VCaP (cell line): ENCODE measurements around the gene PEAK1.

ENCODE experiments used
- H3K27ac ChIP-seq: fragments of 450-650 bp; 2 replicates; pipeline ENCODE4 v1.5.1; 2017
- CTCF ChIP-seq: fragments of 450-650 bp; conservative IDR thresholded peaks from 2 replicates; pipeline ENCODE4 v1.5.1; 2017; ENCODE audit warnings: mild to moderate bottlenecking, moderate library complexity

The PEAK1 gene

GRCh38 chr15:77057685-77058084 lies 362.2 kb downstream of the PEAK1 start:
- no peak for TF ChIP-seq CTCF
- no peak overlapping the region for H3K27ac ChIP-seq

- TF ChIP-seq CTCF: no peak
- no peak overlapping the region for H3K27ac ChIP-seq
These were observed 362.8 kb downstream of the PEAK1 start for GRCh38 chr15:77057072-77057471.

- no peak for TF ChIP-seq CTCF
- H3K27ac ChIP-seq: no peak overlapping the region
These were observed 366.2 kb downstream of the PEAK1 start for GRCh38 chr15:77053709-77054108.

GRCh38 chr15:77052556-77052955 lies 367.3 kb downstream of the PEAK1 start:
- no peak for TF ChIP-seq CTCF

More at GRCh38 chr15:77052556-77052955, 367.3 kb downstream of the PEAK1 start:
- peak overlapping the region; percentile 61 for H3K27ac ChIP-seq
